HEK293 (cell line): Measurements from ENCODE around the gene TREM2.

Experiments
- SCRT1 ChIP-seq: fragments of 450-650 bp; formaldehyde crosslinking; IDR thresholded peaks from 2 replicates; pipeline ENCODE4 v1.5.1; 2016; ENCODE audit warnings: missing biosample characterization, missing genetic modification characterization, borderline replicate concordance
- WT1 ChIP-seq: fragments of 450-650 bp; formaldehyde crosslinking; IDR thresholded peaks from 2 replicates; pipeline ENCODE4 v1.5.1; 2016; ENCODE audit warnings: missing biosample characterization, missing genetic modification characterization
- ZBTB17 ChIP-seq: fragments of 450-650 bp; formaldehyde crosslinking; IDR thresholded peaks from 2 replicates; pipeline ENCODE4 v1.5.1; 2016; ENCODE audit warnings: missing biosample characterization, missing genetic modification characterization
- ZNF140 ChIP-seq: fragments of 450-650 bp; formaldehyde crosslinking; IDR thresholded peaks from 2 replicates; pipeline ENCODE4 v1.5.1; 2016; ENCODE audit warnings: missing biosample characterization, missing genetic modification characterization
- ZNF404 ChIP-seq: fragments of 450-650 bp; formaldehyde crosslinking; IDR thresholded peaks from 2 replicates; pipeline ENCODE4 v1.5.1; 2017; ENCODE audit warnings: missing biosample characterization, missing genetic modification characterization
- TF ChIP-seq, protein P1 (sequence below): fragments of 450-650 bp; formaldehyde crosslinking; IDR thresholded peaks from 2 replicates; pipeline ENCODE4 v1.5.1; 2016; ENCODE audit warnings: missing biosample characterization, missing genetic modification characterization
- TF ChIP-seq, protein P2 (sequence below): fragments of 450-650 bp; formaldehyde crosslinking; IDR thresholded peaks from 2 replicates; pipeline ENCODE4 v1.5.1; 2016; ENCODE audit warnings: missing biosample characterization, missing genetic modification characterization, borderline replicate concordance
- TF ChIP-seq, protein P3 (sequence below): fragments of 450-650 bp; formaldehyde crosslinking; IDR thresholded peaks from 2 replicates; pipeline ENCODE4 v1.5.1; 2017; ENCODE audit warnings: missing biosample characterization, missing genetic modification characterization
- TF ChIP-seq, protein P4 (sequence below): fragments of 450-650 bp; formaldehyde crosslinking; IDR thresholded peaks from 2 replicates; pipeline ENCODE4 v1.5.1; 2016; ENCODE audit warnings: missing biosample characterization, missing genetic modification characterization
- TF ChIP-seq, protein P5 (sequence below): fragments of 450-650 bp; formaldehyde crosslinking; IDR thresholded peaks from 2 replicates; pipeline ENCODE4 v1.5.1; 2016; ENCODE audit warnings: missing biosample characterization, missing genetic modification characterization

DNA sequence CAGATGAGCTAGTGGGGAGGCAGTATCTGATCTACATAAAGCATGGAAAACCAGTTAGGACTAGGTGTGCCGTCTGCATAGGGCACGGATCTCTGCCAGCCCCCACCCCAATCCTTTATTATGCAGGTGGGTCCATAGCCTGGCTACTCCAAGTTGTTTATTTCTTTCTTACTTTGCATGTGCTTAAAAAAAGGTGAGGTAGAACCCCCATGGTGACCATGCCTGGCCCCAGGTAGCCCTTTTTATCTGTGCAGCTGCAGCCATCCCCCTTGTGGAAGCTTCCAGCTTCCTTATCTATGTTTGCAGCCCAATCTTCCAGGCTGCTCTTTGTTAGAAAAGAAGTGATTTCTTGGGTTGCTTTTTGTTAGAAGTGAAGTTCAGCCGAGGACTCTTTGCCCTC is 9.0 kb upstream of the TREM2 start:
- TF ChIP-seq WT1 (tag by site-specific recombination) (no peak), ZNF140 (tag by site-specific recombination) (no peak), ZBTB17 (no peak), SCRT1 (no peak), ZNF404 (tag by site-specific recombination) (no peak)
- TF ChIP-seq, protein P1, sequence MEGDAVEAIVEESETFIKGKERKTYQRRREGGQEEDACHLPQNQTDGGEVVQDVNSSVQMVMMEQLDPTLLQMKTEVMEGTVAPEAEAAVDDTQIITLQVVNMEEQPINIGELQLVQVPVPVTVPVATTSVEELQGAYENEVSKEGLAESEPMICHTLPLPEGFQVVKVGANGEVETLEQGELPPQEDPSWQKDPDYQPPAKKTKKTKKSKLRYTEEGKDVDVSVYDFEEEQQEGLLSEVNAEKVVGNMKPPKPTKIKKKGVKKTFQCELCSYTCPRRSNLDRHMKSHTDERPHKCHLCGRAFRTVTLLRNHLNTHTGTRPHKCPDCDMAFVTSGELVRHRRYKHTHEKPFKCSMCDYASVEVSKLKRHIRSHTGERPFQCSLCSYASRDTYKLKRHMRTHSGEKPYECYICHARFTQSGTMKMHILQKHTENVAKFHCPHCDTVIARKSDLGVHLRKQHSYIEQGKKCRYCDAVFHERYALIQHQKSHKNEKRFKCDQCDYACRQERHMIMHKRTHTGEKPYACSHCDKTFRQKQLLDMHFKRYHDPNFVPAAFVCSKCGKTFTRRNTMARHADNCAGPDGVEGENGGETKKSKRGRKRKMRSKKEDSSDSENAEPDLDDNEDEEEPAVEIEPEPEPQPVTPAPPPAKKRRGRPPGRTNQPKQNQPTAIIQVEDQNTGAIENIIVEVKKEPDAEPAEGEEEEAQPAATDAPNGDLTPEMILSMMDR (tag by site-specific recombination): no peak
- TF ChIP-seq, protein P2, sequence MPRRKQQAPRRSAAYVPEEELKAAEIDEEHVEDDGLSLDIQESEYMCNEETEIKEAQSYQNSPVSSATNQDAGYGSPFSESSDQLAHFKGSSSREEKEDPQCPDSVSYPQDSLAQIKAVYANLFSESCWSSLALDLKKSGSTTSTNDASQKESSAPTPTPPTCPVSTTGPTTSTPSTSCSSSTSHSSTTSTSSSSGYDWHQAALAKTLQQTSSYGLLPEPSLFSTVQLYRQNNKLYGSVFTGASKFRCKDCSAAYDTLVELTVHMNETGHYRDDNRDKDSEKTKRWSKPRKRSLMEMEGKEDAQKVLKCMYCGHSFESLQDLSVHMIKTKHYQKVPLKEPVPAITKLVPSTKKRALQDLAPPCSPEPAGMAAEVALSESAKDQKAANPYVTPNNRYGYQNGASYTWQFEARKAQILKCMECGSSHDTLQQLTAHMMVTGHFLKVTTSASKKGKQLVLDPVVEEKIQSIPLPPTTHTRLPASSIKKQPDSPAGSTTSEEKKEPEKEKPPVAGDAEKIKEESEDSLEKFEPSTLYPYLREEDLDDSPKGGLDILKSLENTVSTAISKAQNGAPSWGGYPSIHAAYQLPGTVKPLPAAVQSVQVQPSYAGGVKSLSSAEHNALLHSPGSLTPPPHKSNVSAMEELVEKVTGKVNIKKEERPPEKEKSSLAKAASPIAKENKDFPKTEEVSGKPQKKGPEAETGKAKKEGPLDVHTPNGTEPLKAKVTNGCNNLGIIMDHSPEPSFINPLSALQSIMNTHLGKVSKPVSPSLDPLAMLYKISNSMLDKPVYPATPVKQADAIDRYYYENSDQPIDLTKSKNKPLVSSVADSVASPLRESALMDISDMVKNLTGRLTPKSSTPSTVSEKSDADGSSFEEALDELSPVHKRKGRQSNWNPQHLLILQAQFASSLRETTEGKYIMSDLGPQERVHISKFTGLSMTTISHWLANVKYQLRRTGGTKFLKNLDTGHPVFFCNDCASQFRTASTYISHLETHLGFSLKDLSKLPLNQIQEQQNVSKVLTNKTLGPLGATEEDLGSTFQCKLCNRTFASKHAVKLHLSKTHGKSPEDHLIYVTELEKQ (tag by site-specific recombination): no peak
- TF ChIP-seq, protein P3, sequence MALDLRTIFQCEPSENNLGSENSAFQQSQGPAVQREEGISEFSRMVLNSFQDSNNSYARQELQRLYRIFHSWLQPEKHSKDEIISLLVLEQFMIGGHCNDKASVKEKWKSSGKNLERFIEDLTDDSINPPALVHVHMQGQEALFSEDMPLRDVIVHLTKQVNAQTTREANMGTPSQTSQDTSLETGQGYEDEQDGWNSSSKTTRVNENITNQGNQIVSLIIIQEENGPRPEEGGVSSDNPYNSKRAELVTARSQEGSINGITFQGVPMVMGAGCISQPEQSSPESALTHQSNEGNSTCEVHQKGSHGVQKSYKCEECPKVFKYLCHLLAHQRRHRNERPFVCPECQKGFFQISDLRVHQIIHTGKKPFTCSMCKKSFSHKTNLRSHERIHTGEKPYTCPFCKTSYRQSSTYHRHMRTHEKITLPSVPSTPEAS: no peak
- TF ChIP-seq, protein P4, sequence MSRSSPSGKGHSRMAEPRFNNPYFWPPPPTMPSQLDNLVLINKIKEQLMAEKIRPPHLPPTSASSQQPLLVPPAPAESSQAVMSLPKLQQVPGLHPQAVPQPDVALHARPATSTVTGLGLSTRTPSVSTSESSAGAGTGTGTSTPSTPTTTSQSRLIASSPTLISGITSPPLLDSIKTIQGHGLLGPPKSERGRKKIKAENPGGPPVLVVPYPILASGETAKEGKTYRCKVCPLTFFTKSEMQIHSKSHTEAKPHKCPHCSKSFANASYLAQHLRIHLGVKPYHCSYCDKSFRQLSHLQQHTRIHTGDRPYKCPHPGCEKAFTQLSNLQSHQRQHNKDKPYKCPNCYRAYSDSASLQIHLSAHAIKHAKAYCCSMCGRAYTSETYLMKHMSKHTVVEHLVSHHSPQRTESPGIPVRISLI (tag by site-specific recombination): no peak
- TF ChIP-seq, protein P5, sequence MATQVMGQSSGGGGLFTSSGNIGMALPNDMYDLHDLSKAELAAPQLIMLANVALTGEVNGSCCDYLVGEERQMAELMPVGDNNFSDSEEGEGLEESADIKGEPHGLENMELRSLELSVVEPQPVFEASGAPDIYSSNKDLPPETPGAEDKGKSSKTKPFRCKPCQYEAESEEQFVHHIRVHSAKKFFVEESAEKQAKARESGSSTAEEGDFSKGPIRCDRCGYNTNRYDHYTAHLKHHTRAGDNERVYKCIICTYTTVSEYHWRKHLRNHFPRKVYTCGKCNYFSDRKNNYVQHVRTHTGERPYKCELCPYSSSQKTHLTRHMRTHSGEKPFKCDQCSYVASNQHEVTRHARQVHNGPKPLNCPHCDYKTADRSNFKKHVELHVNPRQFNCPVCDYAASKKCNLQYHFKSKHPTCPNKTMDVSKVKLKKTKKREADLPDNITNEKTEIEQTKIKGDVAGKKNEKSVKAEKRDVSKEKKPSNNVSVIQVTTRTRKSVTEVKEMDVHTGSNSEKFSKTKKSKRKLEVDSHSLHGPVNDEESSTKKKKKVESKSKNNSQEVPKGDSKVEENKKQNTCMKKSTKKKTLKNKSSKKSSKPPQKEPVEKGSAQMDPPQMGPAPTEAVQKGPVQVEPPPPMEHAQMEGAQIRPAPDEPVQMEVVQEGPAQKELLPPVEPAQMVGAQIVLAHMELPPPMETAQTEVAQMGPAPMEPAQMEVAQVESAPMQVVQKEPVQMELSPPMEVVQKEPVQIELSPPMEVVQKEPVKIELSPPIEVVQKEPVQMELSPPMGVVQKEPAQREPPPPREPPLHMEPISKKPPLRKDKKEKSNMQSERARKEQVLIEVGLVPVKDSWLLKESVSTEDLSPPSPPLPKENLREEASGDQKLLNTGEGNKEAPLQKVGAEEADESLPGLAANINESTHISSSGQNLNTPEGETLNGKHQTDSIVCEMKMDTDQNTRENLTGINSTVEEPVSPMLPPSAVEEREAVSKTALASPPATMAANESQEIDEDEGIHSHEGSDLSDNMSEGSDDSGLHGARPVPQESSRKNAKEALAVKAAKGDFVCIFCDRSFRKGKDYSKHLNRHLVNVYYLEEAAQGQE: no peak
